HCT116 (cell line): ENCODE measurements around the gene ADAM30. TPM values are rescaled to one million over a fixed set of nuclear protein-coding genes. Genes with fewer than 3 reads are reported as not detected.

ENCODE experiments used
- ATAC-seq: fragments of 200-7000 bp; cut with Tn5 transposase; 2 replicates; pipeline ENCODE4 v1.9.1; 2020; ENCODE audit warnings: mild to moderate bottlenecking, moderate library complexity
- BruUV-seq: library from RNA; stranded (reverse); fragments of 400-500 nt; replicated peaks from 2 replicates; lab custom pipeline; 2021; lab: Mats Ljungman, UMichigan
- CTCF ChIA-PET: fragments of 300-600 bp; sonication (Branson Sonifier 250); formaldehyde crosslinking; loops from one replicate; lab custom pipeline; 2021; ENCODE audit warnings: antibody characterized with exemption; lab: Charles Lee
- POLR2A ChIA-PET: fragments of 300-600, 350-600 bp; sonication (Branson Sonifier 250); formaldehyde crosslinking; loops from one replicate; lab custom pipeline; 2021; ENCODE audit warnings: antibody characterized with exemption; lab: Charles Lee
- RAD21 ChIA-PET, 2 experiments: fragments of 300-600 bp; sonication (Branson Sonifier 250); formaldehyde crosslinking; loops; one replicate each; lab custom pipeline; 2023; ENCODE audit warnings: low total read pairs in 2 of 2; ENCODE audit not compliant: uncharacterized antibody in 2 of 2, unreplicated experiment in 2 of 2, low non-redundant PET in 1 of 2; lab: Charles Lee
- DNase-seq: peaks from one replicate; pipeline ENCODE4 v3.0.0-alpha.2; 2010; ENCODE audit warnings: low read depth, low spot score
- H2AFZ ChIP-seq: fragments of 200-600 bp; shearing (Covaris generic), sonication (generic); 2 replicates; pipeline ENCODE4 v1.6.1; 2017; ENCODE audit warnings: low read depth, mixed run types, mixed read lengths, antibody characterized with exemption, low read length; ENCODE audit not compliant: poor library complexity, severe bottlenecking
- H3K27ac ChIP-seq: 2 replicates; pipeline ENCODE4 v1.5.1; 2012; ENCODE audit warnings: low read depth, low read length
- H3K27me3 ChIP-seq: fragments of 200-600 bp; sonication (generic); 2 replicates; pipeline ENCODE4 v1.6.1; 2016; ENCODE audit warnings: mixed run types, low read length, mixed read lengths; ENCODE audit not compliant: insufficient read depth
- H3K36me3 ChIP-seq, 2 experiments: fragments of 200-500 bp in 1 of 2; fragments of 200-600 bp in 1 of 2; sonication (Bioruptor generic) in 1 of 2; sonication (generic) in 1 of 2; 2 replicates each; pipeline versions ENCODE4 v1.5.1 to v1.6.1; 2014 to 2016; ENCODE audit warnings: low read length in 2 of 2, inconsistent platforms in 1 of 2, mixed read lengths in 1 of 2, mixed run types in 1 of 2; ENCODE audit not compliant: insufficient read depth in 2 of 2, control insufficient read depth in 1 of 2
- H3K4me1 ChIP-seq, 2 experiments: fragments of 200-600 bp in 1 of 2; sonication (generic) in 1 of 2; 2 replicates each; pipeline versions ENCODE4 v1.5.1 to v1.6.1; 2012 to 2017; ENCODE audit warnings: low read length in 2 of 2, inconsistent platforms in 1 of 2, mild to moderate bottlenecking in 1 of 2, mixed read lengths in 1 of 2, mixed run types in 1 of 2, moderate library complexity in 1 of 2; ENCODE audit not compliant: insufficient read depth in 2 of 2, control insufficient read depth in 1 of 2
- H3K4me2 ChIP-seq: fragments of 200-600 bp; sonication (generic); 2 replicates; pipeline ENCODE4 v1.6.1; 2017; ENCODE audit warnings: mixed run types, low read length, mixed read lengths
- H3K4me3 ChIP-seq, 2 experiments: fragments of 200-600 bp in 1 of 2; sonication (generic) in 1 of 2; replicated peaks in 1 of 2; 2 replicates each; pipeline ENCODE4 v1.5.1; 2011 to 2016; ENCODE audit warnings: low read length in 2 of 2, control low read depth in 1 of 2, low read depth in 1 of 2, mild to moderate bottlenecking in 1 of 2, mixed read lengths in 1 of 2, mixed run types in 1 of 2
- H3K79me2 ChIP-seq: fragments of 200-600 bp; sonication (generic); 2 replicates; pipeline ENCODE4 v1.6.1; 2017; ENCODE audit warnings: mild to moderate bottlenecking, mixed run types, low read length, moderate library complexity, mixed read lengths; ENCODE audit not compliant: insufficient read depth
- H3K9ac ChIP-seq: fragments of 200-600 bp; sonication (generic); 2 replicates; pipeline ENCODE4 v1.6.1; 2016; ENCODE audit warnings: low read length, mixed read lengths
- H3K9me2 ChIP-seq: fragments of 200-600 bp; sonication (generic), shearing (Covaris generic); 2 replicates; pipeline ENCODE4 v1.6.1; 2017; ENCODE audit warnings: mixed run types, mild to moderate bottlenecking, moderate library complexity; ENCODE audit not compliant: insufficient read depth
- H3K9me3 ChIP-seq, 2 experiments: fragments of 200-500 bp in 1 of 2; fragments of 200-600 bp in 1 of 2; sonication (Bioruptor generic) in 1 of 2; sonication (generic) in 1 of 2; 2 replicates each; pipeline ENCODE4 v1.6.1; 2014 to 2017; ENCODE audit warnings: low read length in 2 of 2, mixed read lengths in 2 of 2, inconsistent platforms in 1 of 2, low read depth in 1 of 2, mild to moderate bottlenecking in 1 of 2, mixed run types in 1 of 2, moderate library complexity in 1 of 2; ENCODE audit not compliant: control insufficient read depth in 1 of 2, insufficient read depth in 1 of 2
- H4K20me1 ChIP-seq: fragments of 200-600 bp; sonication (generic), shearing (Covaris generic); 2 replicates; pipeline ENCODE4 v1.6.1; 2017; ENCODE audit warnings: mixed run types, mild to moderate bottlenecking, moderate library complexity; ENCODE audit not compliant: insufficient read depth
- CBX3 ChIP-seq: IDR thresholded peaks from 2 replicates; pipeline ENCODE4 v1.6.1; 2012; ENCODE audit warnings: low read depth
- CEBPB ChIP-seq: IDR thresholded peaks from 2 replicates; pipeline ENCODE4 v1.6.1; 2012; ENCODE audit warnings: low read depth
- EGR1 ChIP-seq: IDR thresholded peaks from 2 replicates; pipeline ENCODE4 v1.6.1; 2012; ENCODE audit warnings: low read depth
- EZH2 ChIP-seq: fragments of 200-600 bp; sonication (generic); IDR thresholded peaks from 2 replicates; pipeline ENCODE4 v1.6.1; 2017; ENCODE audit warnings: antibody characterized with exemption, mixed run types
- EZH2phosphoT487 ChIP-seq: fragments of 200-600 bp; IDR thresholded peaks from 2 replicates; pipeline ENCODE4 v1.6.1; 2018; ENCODE audit warnings: antibody characterized with exemption, borderline replicate concordance
- JUND ChIP-seq: IDR thresholded peaks from 2 replicates; pipeline ENCODE4 v1.6.1; 2012
- SRF ChIP-seq: IDR thresholded peaks from 2 replicates; pipeline ENCODE4 v1.6.1; 2012; ENCODE audit warnings: low read depth
- YY1 ChIP-seq: IDR thresholded peaks from 2 replicates; pipeline ENCODE4 v1.6.1; 2011; ENCODE audit warnings: low read length, low read depth, moderate library complexity, mild to moderate bottlenecking; ENCODE audit not compliant: insufficient replicate concordance; ENCODE audit errors: extremely low read depth
- intact Hi-C: fragments of 100-400 bp; cut with micrococcal nuclease; formaldehyde crosslinking; loops from 2 replicates; pipeline ENCODE4 v1.10.0; 2022
- total RNA-seq: library from RNA; stranded (reverse); gene quantifications from one replicate; pipeline ENCODE4 v1.2.1, GENCODE V29; 2021; ENCODE audit not compliant: unreplicated experiment
- TF ChIP-seq, protein P1 (sequence below): IDR thresholded peaks from 2 replicates; pipeline ENCODE4 v1.6.1; 2012
- TF ChIP-seq, protein P2 (sequence below), 3 experiments: fragments of 200-600 bp in 1 of 3; sonication (generic) in 1 of 3; IDR thresholded peaks in 2 of 3; conservative IDR thresholded peaks in 1 of 3; 2 replicates each; pipeline ENCODE4 v1.5.1; 2012 to 2017; ENCODE audit warnings: low read depth in 2 of 3, low read length in 2 of 3, antibody characterized with exemption in 1 of 3, borderline replicate concordance in 1 of 3, control low read depth in 1 of 3, mild to moderate bottlenecking in 1 of 3, mixed read lengths in 1 of 3, mixed run types in 1 of 3, moderate library complexity in 1 of 3; ENCODE audit not compliant: insufficient read depth in 1 of 3
- TF ChIP-seq, protein P3 (sequence below): IDR thresholded peaks from 2 replicates; pipeline ENCODE4 v1.6.1; 2012; ENCODE audit warnings: low read depth

Gene ADAM30
- total RNA-seq, 1 experiment from 2014 or later: not detected

DNA sequence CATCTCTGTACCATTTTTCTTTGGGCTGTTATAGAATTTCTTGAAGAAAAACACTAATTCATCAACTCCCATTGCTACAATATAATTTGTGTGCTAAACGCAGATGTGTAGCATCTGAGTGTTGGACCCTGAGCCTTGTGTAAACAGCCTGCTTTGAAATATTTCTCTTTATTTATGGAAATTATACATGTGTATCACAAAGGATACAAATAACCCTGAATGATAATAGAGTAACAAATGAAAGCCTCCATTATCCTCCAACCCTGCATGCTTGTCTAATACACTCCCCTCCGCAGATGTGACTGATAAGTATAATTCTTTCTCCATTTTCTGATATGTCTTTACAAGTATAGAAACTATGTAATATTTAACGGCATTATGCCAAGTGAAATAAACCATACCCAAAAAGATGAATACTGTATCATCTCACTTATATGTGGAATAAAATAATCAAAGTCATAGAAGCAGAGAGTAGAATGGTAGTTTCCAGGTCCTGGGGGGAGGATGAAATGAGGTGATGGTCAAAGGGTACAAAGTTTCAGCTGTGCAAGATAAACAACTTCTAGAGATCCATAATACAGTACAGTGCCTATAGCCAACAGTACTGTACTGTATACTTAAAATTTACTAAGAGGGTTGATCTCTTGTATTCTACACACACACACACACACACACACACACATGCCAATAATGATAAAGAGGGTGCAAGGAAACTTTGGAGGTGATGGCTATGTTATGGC lies 2.8 kb upstream of the ADAM30 start:
- Histone ChIP-seq H2AFZ (no peak overlapping the region), H3K4me1 (no peaks in the 10 kb centered on the region), H4K20me1 (no peaks in the 10 kb centered on the region), H3K79me2 (no peaks in the 10 kb centered on the region), H3K4me2 (no peak overlapping the region), H3K4me3 (no peak overlapping the region), H3K9ac (no peak overlapping the region), H3K27me3 (0 out of 2 replicates have a peak, but pooled peaks cover 5% of the 10 kb centered on the region), H3K9me2 (no peaks in the 10 kb centered on the region), H3K36me3 (no peaks in the 10 kb centered on the region), H3K27ac (no peak overlapping the region), H3K9me3 (no peaks in the 10 kb centered on the region)
- ATAC-seq: no peak
- RAD21 ChIA-PET: no interaction called here
- intact Hi-C loops: no loop called here
- BruUV-seq: no TSS peak
- no peak for DNase-seq
- TF ChIP-seq YY1 (no peak), EZH2phosphoT487 (no peak), EZH2 (no peak), CEBPB (no peak), JUND (no peak), CBX3 (no peak), EGR1 (no peak), SRF (no peak)
- TF ChIP-seq, protein P1, sequence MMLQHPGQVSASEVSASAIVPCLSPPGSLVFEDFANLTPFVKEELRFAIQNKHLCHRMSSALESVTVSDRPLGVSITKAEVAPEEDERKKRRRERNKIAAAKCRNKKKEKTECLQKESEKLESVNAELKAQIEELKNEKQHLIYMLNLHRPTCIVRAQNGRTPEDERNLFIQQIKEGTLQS: no peak
- CTCF ChIA-PET: interaction anchor here (0.9 kb wide), 1 partner anchor 13 kb away, joined by 4 read pairs; no protein-coding TSS in a partner anchor
- POLR2A ChIA-PET: no interaction called here

DNA sequence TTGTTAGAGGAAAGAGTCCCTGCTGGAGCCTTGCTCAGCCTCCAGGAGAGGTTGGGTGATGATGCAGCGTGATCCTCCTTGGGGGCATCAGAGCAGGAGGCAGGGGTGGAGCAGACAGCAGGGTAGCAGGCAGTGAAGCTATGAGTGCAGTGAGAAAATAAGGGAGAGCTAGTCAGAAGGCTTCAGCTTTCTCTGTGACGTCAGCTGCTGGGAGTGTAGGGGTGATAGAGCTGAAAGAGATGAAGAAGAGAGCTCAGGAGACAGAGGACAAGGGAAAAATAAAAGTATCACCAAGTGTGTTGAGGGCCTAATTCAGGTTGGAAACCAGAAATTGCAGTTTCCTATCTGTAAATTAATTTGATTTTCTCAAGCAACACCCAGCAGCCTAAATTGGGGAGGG lies 2.2 kb upstream of the ADAM30 start:
- ATAC-seq (no peak), DNase-seq (no peak)
- POLR2A ChIA-PET: no interaction called here
- Histone ChIP-seq H3K4me2 (no peak overlapping the region), H3K9ac (no peak overlapping the region), H3K9me2 (no peaks in the 10 kb centered on the region), H4K20me1 (no peaks in the 10 kb centered on the region), H3K79me2 (no peaks in the 10 kb centered on the region), H3K36me3 (no peaks in the 10 kb centered on the region), H3K27me3 (0 out of 2 replicates have a peak, but pooled peaks cover 5% of the 10 kb centered on the region), H3K27ac (no peak overlapping the region), H3K9me3 (no peaks in the 10 kb centered on the region), H3K4me3 (no peak overlapping the region), H3K4me1 (no peaks in the 10 kb centered on the region), H2AFZ (no peak overlapping the region)
- CTCF ChIA-PET: interaction anchor here (0.9 kb wide), 1 partner anchor 13 kb away, joined by 4 read pairs; no protein-coding TSS in a partner anchor
- BruUV-seq: no TSS peak
- RAD21 ChIA-PET: no interaction called here
- intact Hi-C loops: no loop called here
- TF ChIP-seq, protein P2, sequence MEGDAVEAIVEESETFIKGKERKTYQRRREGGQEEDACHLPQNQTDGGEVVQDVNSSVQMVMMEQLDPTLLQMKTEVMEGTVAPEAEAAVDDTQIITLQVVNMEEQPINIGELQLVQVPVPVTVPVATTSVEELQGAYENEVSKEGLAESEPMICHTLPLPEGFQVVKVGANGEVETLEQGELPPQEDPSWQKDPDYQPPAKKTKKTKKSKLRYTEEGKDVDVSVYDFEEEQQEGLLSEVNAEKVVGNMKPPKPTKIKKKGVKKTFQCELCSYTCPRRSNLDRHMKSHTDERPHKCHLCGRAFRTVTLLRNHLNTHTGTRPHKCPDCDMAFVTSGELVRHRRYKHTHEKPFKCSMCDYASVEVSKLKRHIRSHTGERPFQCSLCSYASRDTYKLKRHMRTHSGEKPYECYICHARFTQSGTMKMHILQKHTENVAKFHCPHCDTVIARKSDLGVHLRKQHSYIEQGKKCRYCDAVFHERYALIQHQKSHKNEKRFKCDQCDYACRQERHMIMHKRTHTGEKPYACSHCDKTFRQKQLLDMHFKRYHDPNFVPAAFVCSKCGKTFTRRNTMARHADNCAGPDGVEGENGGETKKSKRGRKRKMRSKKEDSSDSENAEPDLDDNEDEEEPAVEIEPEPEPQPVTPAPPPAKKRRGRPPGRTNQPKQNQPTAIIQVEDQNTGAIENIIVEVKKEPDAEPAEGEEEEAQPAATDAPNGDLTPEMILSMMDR (IDR thresholded peaks at IDR 0.05 in 2 of 3, conservative IDR thresholded peaks at IDR 0.05 in 1 of 3; ENCODE audit: borderline replicate concordance in 1 of 3, insufficient read depth in 1 of 3, low read depth in 2 of 3, low read length in 2 of 3): no peak
- TF ChIP-seq EZH2 (no peak), JUND (no peak)
- TF ChIP-seq, protein P3, sequence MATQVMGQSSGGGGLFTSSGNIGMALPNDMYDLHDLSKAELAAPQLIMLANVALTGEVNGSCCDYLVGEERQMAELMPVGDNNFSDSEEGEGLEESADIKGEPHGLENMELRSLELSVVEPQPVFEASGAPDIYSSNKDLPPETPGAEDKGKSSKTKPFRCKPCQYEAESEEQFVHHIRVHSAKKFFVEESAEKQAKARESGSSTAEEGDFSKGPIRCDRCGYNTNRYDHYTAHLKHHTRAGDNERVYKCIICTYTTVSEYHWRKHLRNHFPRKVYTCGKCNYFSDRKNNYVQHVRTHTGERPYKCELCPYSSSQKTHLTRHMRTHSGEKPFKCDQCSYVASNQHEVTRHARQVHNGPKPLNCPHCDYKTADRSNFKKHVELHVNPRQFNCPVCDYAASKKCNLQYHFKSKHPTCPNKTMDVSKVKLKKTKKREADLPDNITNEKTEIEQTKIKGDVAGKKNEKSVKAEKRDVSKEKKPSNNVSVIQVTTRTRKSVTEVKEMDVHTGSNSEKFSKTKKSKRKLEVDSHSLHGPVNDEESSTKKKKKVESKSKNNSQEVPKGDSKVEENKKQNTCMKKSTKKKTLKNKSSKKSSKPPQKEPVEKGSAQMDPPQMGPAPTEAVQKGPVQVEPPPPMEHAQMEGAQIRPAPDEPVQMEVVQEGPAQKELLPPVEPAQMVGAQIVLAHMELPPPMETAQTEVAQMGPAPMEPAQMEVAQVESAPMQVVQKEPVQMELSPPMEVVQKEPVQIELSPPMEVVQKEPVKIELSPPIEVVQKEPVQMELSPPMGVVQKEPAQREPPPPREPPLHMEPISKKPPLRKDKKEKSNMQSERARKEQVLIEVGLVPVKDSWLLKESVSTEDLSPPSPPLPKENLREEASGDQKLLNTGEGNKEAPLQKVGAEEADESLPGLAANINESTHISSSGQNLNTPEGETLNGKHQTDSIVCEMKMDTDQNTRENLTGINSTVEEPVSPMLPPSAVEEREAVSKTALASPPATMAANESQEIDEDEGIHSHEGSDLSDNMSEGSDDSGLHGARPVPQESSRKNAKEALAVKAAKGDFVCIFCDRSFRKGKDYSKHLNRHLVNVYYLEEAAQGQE: no peak
